GM13977 (cell line): ENCODE measurements around the gene ZDHHC13.

Experiments used
- DNase-seq: peaks from one replicate; pipeline ENCODE4 v3.0.0; 2012; ENCODE audit warnings: low spot score
- in situ Hi-C: fragments of 300-500 bp; cut with MboI; formaldehyde crosslinking; loops from one replicate; pipeline ENCODE4 v1.12.0; 2022; ENCODE audit warnings: low sequenced_read_pairs, low pct_unique_long_range_greater_than_20kb, mixed read lengths, inconsistent platforms; ENCODE audit not compliant: unreplicated experiment
- TF ChIP-seq, protein P1 (sequence below): IDR thresholded peaks from 2 replicates; pipeline ENCODE4 v1.5.1; 2012; ENCODE audit warnings: mild to moderate bottlenecking, control low read depth; ENCODE audit not compliant: insufficient read depth; ENCODE audit errors: extremely low read depth, missing control alignments

Gene ZDHHC13

DNA sequence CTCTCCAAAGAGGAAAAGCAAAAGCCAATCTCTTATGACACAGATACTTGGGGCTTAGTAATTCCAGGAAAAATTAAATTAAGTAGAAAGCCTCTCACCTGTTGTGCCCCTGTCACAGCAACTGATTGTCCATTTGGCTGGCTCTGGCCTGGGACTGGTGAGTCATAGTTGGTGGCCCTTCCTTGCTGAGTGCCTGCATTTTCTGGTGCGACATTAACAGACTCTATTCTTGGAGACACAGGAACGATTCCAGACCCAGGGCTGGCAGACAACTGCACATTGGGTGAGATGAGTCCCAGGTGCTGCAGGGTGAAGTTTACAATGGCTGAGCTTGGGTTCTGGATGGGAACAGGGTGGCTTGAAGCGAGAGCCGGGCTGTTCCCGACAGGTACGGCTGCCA lies 108.2 kb downstream of the ZDHHC13 start:
- in situ Hi-C loops, result no loop called here
- DNase-seq, result no peak
- TF ChIP-seq, protein P1, sequence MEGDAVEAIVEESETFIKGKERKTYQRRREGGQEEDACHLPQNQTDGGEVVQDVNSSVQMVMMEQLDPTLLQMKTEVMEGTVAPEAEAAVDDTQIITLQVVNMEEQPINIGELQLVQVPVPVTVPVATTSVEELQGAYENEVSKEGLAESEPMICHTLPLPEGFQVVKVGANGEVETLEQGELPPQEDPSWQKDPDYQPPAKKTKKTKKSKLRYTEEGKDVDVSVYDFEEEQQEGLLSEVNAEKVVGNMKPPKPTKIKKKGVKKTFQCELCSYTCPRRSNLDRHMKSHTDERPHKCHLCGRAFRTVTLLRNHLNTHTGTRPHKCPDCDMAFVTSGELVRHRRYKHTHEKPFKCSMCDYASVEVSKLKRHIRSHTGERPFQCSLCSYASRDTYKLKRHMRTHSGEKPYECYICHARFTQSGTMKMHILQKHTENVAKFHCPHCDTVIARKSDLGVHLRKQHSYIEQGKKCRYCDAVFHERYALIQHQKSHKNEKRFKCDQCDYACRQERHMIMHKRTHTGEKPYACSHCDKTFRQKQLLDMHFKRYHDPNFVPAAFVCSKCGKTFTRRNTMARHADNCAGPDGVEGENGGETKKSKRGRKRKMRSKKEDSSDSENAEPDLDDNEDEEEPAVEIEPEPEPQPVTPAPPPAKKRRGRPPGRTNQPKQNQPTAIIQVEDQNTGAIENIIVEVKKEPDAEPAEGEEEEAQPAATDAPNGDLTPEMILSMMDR, result no peak

DNA sequence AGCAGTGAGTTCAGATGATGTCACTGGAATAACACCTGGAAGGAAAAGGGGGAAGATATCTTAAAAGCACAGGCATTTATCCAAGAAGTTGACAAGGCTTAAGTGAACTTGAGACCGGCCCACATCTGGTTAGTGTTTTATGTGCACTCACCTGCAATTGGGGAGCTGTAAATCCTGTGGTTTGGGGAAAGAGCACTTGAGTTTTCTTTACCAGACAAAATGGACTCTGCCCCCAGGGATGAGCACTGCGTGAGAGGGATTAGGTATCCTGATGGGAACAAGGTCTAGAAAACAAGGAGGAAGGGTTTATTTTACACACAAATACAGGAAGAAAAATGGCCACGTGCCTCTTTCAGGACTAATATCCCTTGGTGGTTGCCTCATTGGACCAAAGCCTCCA lies 108.6 kb downstream of the ZDHHC13 start:
- in situ Hi-C loops, result no loop called here
- DNase-seq, result no peak
- TF ChIP-seq, protein P1, result no peak
